ENCODE data around the gene SMYD3.

DNA sequence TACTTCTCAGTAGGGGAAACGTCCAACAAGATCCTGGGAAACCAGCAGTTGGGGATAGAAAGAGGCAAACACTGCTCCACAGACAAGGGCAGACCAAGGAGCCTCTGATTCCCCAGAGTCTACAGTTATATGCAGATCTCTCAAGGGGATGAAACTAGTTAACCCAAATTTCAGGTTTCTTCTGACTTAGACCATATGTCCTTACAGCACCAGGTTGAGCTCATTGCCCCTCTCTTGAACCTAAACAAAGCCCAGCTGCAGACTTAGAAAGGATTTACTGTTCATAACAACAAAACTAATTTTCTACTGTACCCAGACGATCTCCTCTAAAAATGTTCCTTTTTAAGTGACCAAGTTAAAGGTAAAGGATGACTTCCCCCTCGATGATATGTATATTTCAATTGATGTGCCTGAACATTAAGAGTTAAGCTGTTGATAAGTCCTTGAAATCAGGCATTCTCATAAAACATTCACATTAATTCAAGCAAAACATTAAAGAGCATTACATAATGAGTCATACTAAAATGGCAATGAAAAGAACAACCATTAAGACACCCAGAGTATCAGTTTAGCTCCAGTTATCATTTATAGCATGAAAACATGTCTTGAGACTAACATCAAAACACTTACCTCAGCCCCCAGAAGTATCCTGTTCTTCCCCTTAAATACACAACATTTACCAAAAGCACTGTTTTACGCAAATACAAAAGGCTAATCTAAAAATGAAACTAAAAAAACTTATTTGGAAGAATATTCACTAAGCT is 24.1 kb downstream of the SMYD3 start:
- TF ChIP-seq CTCF (IDR thresholded peaks at IDR 0.05) (no peak), EZH2 (IDR thresholded peaks at IDR 0.05; ENCODE audit: borderline replicate concordance, insufficient read depth, low read depth, low read length, poor library complexity, severe bottlenecking) (no peak)
